Activated CD4-positive, alpha-beta T cell treated with anti-CD3 and anti-CD28 coated beads, Interleukin-2, amount 50 U/mL, for 4 hours (primary cell): ENCODE results near the gene PES1.
"Not testable (repeated sequence)": the region's sequence is repeated elsewhere in the genome, so short reads cannot be mapped to it uniquely, and the experiment has no call there.

ENCODE experiments used
- DNase-seq, 2 experiments: peaks; one replicate each; pipeline ENCODE4 v3.0.0-alpha.2; 2020

The PES1 gene

GRCh38 chr22:30574095-30574981, 17.4 kb downstream of the PES1 start, which contains the start of gene GAL3ST1:
TSS of gene GAL3ST1 (minus strand) at chr22:30574665. CDS start at chr22:30557392, 17,273 bp downstream.
- no peak for DNase-seq

GRCh38 chr22:30573594-30574094, 18.1 kb downstream of the PES1 start:
- no peak for DNase-seq

DNA sequence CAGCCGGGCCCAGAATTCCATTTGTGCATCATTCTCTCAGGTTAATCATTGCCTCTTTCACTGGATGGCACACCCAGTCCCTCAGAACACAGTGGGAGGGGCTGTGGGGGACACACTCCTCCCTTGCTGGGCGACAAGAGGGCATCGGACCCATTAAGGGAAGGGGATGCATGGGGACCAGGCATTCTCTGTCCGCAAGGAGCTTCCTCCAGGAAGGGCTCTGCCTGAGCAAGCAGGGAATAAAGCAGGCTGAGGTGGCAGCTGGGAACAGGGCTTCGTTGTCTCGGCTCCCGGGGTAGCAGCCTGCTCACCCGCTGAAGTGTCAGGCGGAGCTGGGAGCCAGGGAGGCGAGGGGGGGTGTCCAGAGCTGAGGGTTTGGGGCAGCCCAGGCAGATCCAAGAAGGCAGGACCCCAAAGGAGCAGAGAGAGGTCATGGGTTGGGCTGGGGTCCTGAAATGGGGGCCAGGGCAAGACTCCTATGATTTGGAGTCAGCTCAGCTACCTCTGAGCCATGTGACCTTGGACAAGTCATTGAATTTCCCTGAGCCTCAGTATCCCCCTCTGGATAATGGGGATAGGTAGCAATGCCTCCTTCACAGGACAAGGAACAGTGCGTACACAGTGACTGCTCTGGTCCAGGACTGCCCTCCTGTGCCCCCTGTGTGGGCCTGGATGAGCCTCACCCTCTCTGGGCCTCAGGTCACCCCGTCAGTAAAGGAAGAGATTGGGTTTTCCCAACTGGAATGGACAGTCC, 18.7 kb downstream of the PES1 start:
- no peak for DNase-seq

DNA sequence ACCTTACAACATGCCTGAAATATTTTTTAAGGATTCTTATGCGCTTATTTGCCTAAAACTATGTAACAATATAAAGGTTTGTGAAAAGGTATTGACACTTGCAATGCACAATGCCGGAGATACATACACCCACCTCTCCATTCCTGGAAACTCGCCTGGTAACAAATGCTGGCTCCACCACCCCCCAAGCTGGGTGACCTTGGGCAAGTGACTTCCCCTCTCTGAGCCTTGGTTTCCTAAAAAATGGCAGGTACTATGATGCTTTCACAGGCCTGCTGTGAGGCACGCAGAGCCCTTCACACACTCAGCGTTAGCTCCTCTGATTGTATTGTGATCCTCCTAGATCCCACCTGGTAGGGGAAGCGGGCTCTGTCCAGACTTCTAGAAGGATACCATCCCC, 19.5 kb downstream of the PES1 start:
- no peak for DNase-seq

GRCh38 chr22:30569674-30570202, 22.0 kb downstream of the PES1 start:
- DNase-seq: no peak

DNA sequence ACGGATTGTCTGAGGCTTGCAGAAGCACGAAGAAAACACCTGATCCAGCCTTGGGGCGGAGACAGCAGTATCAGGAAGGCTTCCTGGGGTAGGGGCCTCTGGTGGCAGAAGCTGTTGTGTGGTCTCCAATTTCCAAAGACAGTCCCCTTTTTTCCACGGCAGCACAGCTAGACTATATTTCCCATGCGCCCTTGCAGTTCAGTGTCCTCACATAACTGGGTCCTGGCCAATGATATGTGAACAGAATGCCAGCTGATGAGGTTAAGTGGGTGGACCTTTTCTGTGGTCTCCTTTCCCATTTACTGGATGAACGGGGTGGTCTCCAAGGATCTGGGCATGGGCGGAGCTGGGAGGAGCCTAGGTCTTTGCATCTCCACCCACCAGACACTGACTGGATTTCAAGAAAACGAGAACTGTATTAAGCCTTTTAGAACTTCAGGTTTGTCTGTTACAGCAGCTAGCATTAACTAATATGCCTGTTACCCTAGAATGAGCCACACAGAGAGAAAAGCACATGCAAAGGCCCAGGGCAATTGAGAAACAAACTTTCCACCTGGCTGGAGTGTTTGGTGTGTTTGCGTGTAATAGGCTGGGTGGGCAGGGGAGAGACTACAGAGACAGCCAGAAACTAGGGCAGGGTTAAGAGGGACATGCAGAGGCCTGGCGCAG, 23.4 kb downstream of the PES1 start:
- DNase-seq: no peak

GRCh38 chr22:30567277-30567676, 24.4 kb downstream of the PES1 start:
- not testable (repeated sequence) for DNase-seq

- no peak for DNase-seq
Measured at GRCh38 chr22:30566125-30566524, 25.6 kb downstream of the PES1 start.

- no peak for DNase-seq
Measured at GRCh38 chr22:30565341-30565740, 26.4 kb downstream of the PES1 start.

GRCh38 chr22:30564761-30565119, 27.0 kb downstream of the PES1 start:
- no peak for DNase-seq

DNA sequence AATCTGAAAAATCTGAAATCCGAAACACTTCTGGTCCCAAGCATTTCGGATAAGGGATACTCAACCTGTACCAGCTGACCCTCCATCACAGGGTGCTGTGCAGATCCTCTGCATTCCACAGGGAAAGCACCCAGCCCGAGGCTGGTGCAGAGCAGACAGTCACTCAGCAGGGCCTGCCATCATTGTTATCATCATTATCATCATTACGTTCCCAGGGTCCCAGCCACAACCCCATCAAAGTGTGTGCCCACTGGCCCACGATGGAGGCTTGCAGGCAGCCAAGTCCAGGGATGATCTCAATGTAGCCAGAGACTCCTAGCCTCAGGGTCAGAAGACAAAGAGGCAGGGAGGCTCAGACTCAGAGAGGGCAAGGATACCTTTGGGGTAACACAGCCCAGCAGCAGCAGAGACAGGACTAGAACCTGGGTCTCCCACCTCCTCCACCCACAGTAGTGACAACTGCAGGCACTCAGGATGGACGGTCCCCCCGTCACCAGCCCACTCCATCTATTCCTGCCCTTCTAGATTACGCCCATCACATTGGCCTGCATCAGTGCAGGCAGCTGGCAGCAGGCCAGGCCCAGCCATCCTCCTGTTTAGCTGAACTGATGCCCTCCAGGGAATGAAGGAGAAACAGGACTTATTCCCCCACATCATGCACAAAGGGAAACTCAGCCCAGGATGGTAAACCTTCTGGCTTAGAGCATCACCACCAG, 27.5 kb downstream of the PES1 start:
- DNase-seq: no peak

DNA sequence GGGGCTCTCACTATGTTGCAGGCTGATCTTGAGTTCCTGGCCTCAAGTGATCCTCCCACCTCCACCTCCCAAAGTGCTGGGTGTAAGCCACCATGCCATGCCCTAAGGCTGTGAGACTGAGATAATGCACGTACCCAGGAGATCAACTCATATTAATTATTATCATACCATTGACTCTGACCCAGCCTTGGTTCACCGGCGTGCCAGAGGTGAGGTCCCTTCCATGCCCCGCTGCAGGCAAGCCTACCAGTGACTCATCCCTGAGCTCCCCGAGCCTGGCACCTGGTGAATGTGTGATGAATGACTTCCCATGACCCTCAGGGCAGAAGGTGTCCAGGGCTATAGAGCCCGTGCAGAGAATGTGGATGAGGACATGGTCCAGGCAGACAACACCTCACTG, 29.3 kb downstream of the PES1 start:
- DNase-seq: no peak

DNA sequence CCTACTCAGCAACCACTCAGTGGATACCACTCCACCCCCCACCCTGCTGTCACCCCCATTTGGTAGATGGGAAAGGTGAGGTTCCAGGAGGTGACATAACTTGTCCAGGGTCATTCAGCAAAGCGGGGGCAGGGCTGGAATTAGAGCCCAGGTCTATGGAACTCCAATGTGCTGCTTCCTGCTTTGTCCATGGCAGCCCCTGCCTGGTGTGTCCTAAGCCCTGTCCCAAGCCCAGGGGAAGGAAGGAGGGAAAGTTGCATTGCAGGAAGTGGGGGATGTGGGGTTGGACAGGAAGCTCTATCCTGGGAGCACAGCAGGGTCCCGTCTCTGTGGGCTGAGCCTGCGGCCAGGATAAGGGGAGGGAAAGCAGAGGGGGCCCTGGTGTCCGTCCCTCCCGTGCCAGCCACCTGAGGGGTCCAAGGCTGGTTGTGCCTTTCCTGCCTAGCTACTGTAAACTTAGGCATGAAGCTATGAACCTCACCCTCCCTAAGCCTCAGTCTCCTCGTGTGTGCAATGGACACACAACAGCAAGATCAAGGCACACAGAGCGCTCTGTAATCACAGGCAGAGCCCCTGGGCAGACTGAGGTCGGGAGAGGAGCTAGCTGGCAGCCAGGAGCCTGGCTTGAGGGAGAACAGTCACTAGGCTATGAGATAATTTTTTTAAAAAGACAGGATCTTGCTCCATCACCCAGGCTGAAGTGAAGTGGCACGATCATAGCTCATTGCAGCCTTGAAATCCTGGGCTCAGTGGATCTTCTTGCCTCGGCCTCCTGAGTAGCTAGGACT, 30.1 kb downstream of the PES1 start:
- no peak for DNase-seq

DNA sequence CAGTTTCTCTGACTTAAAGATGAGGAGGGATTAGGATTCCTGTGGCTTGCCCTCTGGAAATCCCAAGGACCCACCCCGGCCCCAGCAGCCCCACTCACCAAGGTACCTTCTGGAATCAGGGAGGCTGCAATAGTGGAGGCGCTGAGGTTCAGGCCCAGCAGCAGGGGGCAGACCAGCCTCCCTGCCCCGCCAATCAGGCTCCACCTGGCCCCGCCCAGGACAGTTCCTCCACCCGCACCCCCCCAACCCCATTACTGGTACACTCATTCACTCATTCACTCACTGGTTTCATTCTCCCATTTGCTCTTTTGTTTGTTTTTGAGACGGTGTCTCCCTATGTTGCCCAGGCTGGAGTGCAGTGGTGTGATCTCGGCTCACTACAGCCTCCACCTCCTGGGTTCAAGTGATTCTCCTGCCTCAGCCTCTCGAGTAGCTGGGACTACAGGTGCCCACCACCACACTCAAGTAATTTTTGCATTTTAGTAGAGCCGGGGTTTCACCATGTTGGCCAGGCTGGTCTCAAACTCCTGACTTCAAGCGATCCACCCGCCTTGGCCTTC, 31.0 kb downstream of the PES1 start:
- DNase-seq: not testable (repeated sequence)

DNA sequence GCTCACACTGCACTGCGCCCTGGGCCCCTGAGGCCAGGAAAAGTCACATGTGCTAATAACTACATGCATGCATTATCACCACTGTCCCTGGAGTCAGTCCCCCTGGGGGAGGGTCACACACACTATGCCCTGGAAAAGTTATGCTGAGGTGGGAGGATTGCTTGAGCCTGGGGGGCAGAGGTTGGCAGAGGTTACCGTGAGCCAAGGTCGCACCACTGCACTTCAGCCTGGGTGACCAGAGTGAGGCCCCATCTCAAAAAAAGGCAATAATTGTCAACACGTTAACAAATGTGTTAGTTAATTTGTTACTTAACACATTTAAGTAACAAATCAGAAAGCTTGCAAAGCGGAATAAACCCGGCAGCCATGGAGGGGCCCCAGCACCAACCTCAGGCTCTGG, 31.8 kb downstream of the PES1 start:
- no peak for DNase-seq

- DNase-seq: no peak
Measured at GRCh38 chr22:30557243-30557642, 34.5 kb downstream of the PES1 start.

DNA sequence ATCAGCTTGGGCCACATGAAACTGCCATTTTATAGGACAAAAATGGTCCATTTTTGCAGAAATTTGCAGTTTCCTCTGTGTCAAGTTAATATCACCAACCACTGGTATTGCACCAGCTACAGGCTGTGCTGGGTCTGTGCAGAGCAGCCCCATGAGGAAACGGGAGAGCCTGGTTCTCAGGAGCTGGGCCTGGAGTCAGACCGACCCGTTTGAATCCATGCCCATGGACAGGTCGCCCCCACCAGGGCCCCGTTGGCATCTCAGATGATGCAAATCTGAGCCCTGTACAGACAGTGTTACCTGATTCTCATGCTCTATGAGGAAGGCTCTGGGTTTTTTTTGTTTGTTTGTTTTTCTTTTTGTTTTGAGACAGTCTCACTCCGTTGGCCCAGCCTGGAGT, 35.3 kb downstream of the PES1 start:
- no peak for DNase-seq

DNA sequence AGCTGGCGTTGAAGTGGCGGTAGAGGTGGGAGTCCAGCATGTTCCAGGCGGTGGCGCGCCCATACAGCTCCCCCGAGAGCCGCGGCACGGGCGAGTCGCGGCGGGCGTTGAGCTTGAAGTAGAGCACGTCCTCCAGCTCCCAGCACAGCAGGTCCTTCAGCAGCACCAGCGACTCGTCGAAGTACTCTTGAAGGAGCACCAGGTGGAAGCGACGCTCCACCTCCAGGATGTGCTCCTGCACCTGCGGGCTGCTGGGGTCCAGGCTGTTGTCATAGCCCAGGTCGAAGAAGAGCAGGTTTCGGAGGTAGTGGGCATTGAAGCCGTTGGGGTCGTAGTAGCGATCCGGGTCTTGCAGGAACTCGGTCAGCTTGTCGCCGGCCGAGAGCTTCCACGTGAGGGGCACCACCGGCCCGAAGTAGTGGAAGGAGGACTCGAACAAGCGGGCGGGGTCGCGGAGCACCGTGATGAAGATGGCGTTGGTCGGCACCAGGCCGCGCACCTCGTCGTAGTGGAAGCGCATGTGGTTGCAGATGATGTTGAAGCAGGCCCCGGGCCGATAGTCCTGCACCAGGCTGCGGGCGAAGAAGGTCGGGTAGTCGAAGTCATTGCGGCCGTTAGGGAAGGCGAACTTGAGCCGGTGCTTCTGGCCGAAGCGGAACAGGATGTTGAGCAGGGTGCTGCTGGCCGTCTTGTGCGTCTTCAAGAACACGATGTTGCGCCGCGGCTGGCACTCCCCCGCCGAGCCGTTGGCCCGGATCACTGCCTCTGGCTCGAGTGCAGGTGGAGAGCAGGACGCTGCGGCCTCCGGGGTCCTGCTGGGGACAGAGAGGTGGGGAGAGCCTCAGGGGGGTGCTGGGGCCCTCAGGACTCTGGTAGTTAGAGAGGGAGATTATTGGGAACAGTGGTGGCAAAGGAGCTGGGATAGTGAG, 36.2 kb downstream of the PES1 start:
- DNase-seq: no peak

DNA sequence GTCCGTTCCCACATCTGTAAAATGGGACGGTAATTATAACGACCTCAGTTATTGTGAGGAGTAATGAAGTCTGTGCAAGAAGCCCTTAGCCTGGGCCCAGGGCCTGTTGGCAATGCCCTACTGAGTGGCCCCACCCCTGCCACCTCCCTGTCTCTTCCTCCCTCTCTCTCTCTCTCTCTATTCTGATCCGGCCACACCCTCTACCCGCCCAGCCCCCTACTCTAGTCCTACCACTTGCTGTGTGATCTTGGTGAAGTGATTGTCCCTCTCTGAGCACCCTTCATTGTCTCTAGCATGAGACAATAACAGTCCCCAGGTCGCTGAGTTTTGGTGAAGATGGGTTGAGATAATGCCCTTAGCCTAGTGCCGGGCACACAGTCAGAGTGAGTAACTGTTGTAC, 37.7 kb downstream of the PES1 start:
- no peak for DNase-seq

DNA sequence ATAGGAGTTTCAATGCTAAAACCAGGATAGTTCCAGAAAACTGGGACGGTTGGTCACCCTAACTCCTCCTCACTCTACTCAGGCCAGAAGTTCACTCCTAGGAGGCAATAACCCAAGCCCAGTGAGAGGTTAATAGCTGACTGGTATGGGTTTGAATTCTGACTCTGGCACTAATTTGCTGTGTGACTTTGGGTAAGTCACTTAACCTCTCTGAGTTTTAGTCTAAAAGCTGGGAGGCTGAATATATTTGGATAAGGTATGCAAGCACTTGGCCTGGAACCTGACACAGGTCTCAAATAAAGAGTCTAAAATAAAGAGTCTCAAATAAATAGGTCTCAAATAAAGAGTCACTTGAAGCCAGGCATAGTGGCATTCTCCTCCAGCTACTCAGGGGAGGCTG, 39.0 kb downstream of the PES1 start:
- no peak for DNase-seq
